GM19023 (cell line): Measurements from ENCODE around the gene ABCA5.
"Not testable (repeated sequence)": the region's sequence is repeated elsewhere in the genome, so short reads cannot be mapped to it uniquely, and the experiment has no call there.

Source experiments
- ATAC-seq: cut with Tn5 transposase; IDR thresholded peaks from one replicate; pipeline ENCODE4 v1.9.1; 2021; ENCODE audit warnings: mild to moderate bottlenecking, moderate library complexity; ENCODE audit not compliant: unreplicated experiment

The ABCA5 gene

GRCh38 chr17:69326377-69327059 lies 415 bp downstream of the ABCA5 start:
- peak; percentile 6 for ATAC-seq

- ATAC-seq: no peak
Measured at GRCh38 chr17:69325518-69326376, 1.2 kb downstream of the ABCA5 start.

DNA sequence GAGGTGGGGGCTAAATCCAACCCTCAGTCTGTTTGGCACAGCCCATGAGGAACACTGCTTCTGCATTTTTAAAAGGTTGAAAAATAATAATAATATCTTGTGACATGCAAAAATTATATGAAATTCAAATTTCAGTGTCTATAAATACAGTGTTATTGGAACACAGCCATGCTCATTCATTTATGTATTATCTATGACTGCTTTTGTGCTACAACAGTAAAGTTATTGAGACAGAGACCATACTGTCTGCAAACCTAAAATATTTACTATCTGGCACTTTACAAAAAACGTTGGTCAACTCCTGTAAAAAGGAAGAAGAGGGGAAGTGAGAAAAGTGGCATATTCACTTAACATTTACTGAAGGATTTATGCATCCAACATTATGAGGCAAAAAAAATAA lies 3.1 kb downstream of the ABCA5 start:
- ATAC-seq: no peak

DNA sequence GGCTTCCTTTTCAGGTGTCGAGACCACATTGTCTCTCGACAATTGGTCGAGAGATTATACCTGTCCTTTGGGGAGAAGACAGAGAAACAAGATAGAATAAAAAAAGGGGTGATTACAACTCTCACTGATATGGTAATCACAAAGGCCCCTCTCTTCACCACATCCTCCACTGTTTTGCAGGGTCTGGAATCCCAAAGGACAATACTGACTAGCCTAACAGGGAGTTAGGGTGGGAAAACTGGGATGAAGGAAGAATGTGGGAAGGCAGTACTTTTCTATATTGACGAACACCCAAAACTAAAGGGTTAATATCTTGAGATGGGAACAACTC lies 6.1 kb downstream of the ABCA5 start:
- no peak for ATAC-seq

DNA sequence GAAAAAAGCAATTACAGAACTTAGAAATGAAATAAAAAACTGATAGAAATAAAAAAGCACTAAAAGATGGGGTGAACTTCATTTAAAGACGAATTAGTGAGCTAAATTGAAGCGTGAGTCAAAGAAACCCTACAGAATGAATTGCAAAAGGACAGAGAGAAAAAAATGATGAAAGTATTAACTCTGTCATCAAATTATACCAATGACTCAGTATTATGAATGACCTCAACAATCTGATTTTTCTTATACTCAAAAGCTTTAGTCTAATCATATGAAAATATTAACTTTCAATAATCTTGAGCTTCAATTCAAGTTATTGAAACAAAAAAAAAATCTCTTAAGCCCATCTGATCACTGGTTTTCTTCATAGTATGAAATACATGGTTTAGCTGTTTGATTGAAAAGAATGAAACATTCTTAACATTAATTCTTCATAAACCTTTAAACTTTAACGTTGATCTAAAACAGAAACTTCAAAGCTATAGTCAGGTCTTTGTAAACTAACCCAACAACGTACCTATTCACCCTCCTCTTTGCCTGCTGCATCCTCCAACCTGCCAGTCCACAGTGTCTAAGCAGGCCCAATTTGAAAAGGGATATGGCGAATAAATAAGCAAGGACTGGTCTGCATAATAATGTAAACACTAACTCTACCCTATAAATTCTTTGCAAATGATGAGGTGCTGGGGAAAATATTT lies 6.6 kb downstream of the ABCA5 start:
- no peak for ATAC-seq

DNA sequence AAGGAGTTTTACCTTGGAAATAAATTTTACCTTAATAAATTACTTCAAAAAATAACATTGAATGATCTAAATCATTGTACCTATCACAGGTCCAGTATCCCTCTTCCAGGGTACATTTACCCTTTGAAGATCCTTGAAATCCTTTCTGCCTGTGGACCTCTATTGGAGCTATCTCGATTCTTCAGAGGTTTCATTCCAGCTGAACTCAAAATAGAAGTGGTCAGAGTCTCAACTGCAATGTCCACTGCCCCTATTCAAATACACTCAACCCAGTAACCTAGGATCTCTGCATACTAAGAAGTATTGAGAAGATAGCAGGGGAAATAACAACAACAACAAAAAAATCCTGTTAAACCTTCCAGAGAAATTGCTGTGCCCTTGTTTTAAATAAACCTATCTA lies 9.3 kb downstream of the ABCA5 start:
- no peak for ATAC-seq

GRCh38 chr17:69314246-69315065 lies 12.5 kb downstream of the ABCA5 start:
- ATAC-seq: no peak

DNA sequence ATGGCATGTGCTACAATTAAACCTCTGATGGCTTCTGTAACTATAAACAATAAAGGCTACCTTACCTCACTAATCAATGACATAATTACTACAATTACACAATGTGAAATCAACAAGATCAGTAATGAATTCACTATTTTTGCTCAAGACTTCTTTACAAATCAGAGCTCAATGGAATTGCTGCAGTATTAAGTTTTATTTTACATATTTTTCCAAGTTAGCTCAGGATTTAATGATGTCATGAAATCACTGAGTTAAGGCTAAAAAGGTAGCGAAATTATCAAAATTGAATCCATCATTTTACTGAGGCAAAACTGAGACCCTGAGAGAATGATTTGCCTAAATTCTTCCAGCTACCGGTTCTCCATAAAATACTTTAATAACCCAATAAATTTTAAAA lies 21.8 kb downstream of the ABCA5 start:
- no peak for ATAC-seq

GRCh38 chr17:69302682-69303081 lies 24.3 kb downstream of the ABCA5 start:
- no peak for ATAC-seq

GRCh38 chr17:69300222-69300621 lies 26.7 kb downstream of the ABCA5 start:
- ATAC-seq: no peak

DNA sequence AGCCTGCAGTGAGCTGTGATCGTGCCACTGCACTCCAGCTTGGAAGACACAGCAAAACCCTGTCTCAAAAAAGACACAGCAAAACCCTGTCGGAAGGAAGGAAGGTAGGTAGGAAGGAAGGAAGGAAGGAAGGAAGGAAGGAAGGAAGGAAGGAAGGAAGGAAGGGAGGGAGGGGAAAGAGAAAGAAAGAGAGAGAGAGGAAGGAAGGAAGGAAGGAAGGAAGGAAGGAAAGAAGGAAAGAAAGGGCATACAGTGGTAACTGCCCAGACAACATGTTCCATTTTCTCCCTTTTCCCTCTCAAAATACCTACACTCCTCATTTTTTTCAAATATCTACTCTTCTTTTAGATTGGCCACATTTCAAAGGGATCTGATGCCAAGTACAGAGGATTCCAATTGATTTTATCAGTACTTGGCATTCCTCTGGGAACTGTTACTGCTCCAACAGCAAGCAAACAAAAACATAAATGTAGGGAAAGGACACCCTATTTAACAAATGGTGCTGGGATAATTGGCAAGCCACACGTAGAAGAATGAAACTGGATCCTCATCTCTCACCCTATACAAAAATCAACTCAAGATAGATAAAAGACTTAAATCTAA lies 28.7 kb downstream of the ABCA5 start:
- not testable (repeated sequence) for ATAC-seq

DNA sequence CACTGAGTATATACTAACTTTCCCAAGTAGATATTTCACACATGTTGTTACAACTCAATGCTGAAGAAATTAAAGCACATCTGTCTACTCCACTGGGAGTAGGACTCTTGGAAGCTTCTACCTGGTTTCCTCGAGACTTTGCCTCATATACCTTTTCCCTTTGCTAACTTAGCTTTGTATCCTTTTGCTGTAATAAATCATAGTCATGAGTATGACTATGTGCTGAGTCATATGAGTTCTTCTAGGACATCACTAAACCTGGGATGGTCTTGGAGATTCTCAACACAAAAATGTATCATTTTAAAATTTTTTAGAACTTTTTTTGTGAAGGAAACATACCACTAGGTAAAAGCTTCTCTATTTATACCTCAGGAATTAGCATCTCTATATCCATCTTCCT lies 39.8 kb downstream of the ABCA5 start:
- no peak for ATAC-seq

DNA sequence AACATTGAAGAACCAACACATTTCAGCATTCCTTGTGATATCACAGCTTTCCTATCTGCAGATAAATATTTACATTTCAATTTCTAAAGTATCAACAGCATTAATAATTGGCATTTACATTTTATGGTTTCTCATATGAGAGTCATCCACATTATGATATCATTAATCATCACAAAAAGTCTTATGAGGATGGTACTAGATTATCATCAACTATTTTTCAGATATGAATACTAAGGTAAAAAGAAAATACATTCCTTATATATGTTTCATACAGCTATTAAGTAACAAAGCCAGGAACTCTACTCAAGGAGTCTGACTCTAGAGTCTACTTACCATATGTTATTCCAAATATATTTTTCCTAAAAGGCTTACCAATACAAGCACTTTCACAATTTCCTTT lies 40.7 kb downstream of the ABCA5 start:
- ATAC-seq: no peak

- ATAC-seq: no peak
Measured at GRCh38 chr17:69284646-69285045, 42.3 kb downstream of the ABCA5 start.

DNA sequence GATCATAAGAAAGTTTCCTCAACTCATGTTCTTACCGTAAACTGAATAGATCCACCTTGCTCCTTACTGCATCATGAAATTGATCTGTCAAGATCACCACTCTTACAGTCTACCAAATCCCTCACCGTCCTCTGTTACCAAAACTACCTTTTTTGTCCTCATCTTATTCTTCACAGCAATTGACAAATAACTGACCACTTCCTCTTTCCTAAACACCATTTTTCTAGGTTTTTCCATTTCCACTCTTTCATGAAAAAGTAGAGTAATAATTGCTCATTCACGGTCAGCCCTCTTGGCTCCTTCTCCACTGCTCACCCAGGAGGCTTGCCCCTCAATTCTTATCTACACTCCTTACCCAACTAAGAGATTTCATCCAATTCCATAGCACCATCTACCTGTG lies 44.9 kb downstream of the ABCA5 start:
- no peak for ATAC-seq

DNA sequence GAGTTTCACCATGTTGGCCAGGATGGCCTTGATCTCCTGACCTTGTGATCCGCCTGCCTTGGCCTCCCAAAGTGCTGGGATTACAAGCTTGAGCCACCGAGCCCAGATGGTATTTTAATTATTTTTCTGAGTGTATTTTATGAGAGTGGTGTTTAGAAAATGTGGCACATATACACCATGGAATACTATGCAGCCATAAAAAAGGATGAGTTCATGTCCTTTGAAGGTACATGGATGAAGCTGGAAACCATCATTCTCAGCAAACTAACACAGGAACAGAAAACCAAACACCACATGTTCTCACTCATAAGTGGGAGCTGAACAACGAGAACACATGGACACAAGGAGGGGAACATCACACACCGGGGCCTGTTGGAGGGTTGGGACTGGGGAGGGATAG lies 50.7 kb downstream of the ABCA5 start:
- ATAC-seq: not testable (repeated sequence)

DNA sequence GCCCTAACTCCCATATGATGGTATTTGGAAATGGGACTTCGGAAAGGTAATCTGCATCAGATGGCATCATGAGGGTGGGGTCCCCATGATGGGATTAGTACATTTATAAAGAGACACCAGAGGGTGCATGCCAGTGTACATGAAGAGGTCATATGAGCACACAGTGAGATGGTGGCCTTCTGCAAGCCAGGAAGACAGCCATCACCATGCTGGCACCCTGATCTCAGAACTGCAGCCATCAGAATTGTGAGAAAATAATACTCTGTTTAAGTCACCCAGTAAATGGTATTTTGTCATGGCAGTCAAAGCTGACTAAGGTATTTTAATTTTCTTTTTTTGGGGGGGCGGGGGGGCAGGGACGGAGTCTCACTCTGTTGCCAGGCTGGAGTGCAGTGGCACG lies 51.2 kb downstream of the ABCA5 start:
- no peak for ATAC-seq

DNA sequence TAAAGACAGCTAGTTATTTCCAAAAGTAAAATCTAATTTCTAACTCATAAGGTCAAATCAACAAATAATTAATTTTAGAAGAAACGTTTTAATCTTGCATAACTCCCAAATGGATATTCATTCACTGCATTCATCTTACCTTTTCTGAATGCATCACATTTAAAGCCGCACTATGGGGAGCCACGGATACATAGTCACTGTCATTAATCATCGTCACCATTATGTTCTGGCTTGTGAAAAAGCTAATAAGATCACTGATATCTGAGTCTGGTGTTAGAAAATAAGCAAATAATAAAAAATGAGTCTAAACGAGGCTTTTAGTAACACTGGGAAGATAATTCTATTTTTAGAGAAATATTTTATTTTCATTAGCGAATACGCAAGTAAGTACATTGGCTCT lies 55.9 kb downstream of the ABCA5 start:
- ATAC-seq: no peak

DNA sequence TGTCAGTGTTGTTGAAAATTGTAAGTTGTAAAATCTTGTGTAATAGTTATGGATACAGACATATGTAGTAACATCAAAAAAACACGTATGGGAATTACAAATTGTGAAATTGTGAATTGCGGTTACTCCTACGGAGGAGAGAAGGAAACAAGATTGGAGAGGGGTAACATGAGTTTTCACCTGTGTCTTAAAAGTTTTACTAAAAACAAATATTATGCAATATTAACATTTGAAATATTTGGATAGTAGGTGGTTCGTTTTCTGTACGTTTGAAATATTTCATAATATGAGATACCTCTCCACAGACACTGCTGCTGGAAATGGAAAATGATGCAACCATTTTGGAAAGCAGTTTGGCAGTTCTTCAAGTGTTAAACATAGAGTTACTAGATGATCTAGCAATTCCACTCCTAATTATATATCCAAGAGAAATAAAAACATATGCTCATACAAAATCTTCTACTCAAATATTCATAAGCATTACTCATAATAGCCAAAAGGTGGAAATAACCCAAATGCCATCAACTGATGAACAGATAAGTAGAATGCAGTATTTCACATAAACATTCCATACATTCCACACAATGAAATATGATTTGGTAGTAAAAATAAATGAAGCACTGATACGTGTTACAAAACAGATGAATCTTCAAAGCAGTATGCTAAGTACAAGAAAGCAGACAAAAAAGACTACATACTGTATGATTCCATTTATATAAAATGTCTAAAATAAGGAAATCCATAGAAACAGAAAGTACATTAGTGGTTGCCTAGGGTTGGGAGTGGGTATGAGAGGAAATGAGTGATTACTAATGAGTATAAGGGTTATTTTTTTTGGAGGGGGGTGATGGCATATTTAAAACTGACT lies 57.6 kb downstream of the ABCA5 start:
- ATAC-seq: no peak

- no peak for ATAC-seq
Measured at GRCh38 chr17:69268543-69269014, 58.4 kb downstream of the ABCA5 start.
